HG02852 (cell line): Measurements from ENCODE around the gene MCTP2.

Experiments used
- ATAC-seq: cut with Tn5 transposase; IDR thresholded peaks from one replicate; pipeline ENCODE4 v1.9.1; 2021; ENCODE audit warnings: mild to moderate bottlenecking, moderate library complexity; ENCODE audit not compliant: unreplicated experiment

MCTP2 gene, protein sequence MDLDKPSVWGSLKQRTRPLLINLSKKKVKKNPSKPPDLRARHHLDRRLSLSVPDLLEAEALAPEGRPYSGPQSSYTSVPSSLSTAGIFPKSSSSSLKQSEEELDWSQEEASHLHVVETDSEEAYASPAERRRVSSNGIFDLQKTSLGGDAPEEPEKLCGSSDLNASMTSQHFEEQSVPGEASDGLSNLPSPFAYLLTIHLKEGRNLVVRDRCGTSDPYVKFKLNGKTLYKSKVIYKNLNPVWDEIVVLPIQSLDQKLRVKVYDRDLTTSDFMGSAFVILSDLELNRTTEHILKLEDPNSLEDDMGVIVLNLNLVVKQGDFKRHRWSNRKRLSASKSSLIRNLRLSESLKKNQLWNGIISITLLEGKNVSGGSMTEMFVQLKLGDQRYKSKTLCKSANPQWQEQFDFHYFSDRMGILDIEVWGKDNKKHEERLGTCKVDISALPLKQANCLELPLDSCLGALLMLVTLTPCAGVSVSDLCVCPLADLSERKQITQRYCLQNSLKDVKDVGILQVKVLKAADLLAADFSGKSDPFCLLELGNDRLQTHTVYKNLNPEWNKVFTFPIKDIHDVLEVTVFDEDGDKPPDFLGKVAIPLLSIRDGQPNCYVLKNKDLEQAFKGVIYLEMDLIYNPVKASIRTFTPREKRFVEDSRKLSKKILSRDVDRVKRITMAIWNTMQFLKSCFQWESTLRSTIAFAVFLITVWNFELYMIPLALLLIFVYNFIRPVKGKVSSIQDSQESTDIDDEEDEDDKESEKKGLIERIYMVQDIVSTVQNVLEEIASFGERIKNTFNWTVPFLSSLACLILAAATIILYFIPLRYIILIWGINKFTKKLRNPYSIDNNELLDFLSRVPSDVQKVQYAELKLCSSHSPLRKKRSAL

DNA sequence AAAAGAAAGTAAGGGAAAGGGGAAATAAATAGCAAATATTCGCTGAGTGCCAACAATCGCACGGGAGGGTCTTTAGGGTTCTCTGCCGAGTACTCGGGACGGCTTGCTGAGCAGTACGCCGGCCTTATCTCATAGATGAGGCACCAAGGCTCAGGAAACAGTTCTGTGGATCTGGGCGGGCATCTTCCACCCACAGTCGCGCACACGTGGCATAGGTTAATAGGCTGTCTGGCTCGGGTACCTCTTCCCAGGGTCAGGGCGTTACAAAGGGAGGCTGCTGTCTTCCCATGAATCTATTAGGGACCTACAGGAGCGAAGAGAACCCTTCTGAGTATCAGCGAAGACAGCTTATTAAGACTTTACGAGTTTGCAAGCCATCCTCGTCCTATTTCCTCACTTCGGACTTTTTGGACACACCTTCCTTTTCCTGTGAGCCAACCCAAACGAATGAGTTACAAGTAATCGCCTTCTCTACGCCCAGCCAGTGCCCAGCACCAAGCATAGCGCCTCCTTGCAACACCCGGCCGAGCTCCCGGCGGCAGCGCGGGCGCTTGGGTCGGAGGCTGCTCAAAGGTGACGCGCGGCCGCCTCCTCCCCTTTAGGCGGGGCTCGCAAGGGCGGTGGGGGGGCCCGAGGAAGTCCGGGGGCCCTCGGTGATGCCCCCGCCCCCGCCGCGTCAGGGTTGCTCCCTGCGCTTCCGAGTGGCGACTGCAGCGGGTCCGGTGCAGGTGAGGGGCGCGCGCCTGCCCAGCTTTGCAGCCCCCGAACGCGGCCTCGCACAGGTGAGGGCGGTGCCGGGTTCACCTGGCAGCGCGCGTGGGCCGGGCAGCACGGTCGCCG, at the start of gene MCTP2:
Gene MCTP2, plus strand, starts transcription at position 679 of the 840 bp plus-strand sequence. CDS start 66,705 bp downstream, outside the sequence.
- ATAC-seq: peak; percentile 44

DNA sequence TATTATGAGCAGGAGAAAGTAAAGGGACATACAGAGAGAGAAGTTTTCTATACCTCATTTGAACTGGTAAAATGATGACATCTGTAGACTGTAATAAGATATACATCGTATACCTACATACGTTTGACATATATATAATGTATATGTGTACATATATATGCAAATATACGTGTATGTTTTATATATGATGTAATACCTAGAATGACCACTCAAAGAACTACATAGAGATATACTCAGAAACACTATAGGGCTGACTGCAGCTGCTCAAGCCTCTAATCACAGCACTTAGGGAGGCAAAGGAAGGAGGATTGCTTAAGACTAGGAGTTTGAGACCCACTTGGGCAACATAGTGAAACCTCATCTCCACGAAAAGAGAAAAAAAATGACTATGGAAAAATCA, 48.5 kb upstream of the MCTP2 start:
- no peak for ATAC-seq

DNA sequence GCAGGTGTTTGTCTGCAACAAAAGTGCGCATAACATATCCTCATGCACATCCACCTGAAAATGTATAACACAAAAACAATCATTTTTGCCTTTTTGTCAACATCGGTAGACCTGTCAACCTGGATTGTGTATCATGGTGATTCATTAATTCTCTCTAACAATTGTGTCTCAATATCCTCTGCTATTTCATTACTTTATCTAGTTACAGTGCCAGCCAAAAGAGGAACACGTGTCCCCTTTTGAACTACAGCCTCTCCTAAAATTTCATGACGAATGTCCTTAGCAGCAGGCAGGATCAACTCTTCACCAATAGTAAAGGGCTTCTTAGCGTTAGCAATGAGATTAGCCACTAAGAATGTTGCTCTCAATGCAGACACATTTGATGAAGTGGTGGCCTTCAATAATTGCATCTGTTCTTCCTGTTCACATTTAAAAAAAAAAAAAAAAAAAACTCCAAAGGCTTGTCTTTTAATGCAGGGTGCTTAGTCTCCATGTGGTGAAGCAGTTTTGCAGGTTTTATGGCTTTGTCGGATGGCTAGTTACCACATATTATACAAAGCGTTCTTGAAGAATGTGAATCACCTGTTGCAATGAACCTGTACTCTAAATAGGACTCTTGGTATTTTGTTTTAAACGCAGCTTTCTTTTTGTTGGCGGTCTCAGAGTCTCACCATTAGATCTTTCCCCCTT, 45.7 kb upstream of the MCTP2 start:
- no peak for ATAC-seq

DNA sequence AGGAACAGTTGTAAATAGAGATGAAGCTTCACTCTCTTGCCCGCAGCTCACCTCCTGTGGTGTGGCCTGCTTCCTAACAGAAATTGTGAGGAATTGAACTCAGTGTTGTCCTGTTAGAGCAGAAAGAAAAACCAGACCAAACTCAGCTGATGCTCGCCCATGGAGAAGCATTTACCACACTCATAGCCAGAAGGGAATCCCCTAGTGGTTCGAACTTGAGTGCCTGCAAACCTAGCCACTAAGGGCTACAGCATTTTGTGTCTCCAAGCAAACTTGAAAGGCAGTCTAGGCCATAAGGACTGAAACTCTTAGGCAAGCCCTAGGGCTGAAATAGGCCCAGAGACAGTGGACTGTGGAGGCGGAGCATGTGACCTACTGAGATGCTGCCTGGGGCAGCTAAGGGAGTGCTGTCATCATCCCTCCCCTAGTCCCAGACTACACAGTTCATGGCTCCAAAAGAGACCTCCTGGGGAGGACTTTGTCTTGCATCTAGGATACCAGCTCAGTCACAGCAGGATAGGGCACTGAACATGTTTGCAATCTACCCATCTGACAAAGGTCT, 44.5 kb upstream of the MCTP2 start:
- no peak for ATAC-seq

DNA sequence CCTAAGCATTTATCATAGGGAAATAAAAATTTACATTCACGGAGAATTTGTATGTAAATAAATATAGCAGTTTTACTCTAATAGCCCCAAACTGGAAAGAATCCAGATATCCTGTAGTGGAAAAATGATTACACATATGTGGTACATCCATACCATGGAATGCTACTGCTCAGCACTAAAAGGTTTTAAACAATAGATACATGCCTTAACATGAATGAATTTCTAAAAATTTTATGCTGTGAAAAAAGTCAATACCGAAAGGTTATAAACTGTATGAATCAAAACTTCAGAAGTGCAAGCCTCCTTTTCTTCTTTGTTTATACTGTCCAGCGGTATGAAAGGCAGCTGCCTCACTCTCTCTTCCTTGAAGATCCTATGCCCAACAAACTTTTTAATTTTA, 37.5 kb upstream of the MCTP2 start:
- ATAC-seq: no peak

DNA sequence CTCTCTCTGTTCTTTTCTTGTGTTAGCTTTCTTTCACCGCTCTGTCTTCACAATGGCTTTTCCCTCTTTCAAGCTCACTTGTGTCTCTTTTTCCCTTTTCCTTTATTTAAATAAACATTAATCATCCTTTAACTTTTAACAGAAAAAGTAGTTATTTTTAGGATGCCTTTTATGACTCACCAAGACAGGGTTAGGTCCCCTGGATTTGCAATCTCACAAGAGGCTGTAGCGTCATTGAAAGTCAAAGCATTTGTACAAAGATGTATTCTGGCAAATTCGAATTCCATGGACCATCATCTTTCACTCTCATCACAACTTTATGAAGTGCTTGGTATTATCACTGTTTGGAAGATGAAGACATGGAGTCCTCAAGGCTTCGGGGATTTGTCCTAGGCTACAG, 34.8 kb upstream of the MCTP2 start:
- ATAC-seq: no peak

DNA sequence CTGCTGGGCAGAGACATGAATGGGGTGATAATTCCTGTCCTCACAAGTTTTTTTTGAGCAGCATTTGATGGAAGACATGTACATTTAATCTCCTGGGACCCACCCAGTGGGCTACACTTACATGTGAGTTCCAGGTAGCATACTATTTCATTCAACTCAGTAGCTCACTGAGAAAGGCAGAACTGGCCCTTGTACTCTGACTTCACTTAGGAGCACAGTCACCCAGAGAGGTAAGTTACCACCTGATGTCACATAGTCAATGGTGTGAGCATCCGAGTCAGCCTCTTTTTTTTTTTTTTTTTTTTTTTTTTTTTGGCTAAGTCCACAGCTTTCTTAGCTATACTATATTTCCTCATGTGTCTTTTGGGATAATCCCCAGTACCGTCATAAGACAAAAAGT, 32.7 kb upstream of the MCTP2 start:
- no peak for ATAC-seq

DNA sequence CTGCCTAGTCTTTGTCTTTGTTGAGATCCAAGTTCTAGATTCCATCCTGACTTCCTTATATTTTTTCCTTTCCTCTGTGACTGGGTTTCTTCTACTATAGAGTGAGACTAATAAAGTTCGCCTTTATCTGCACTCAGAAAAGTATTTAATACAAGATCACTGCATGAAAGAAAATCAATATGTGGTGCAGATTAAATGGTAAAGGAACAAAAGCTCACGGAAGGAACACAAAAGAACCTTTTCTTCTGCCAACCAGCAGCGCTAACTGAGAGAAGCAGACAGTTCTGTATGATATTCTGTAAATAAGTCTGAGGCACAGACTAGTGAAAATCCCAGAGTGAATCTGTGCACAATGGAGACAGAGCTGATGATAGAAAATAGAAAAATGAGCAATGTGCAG, 31.6 kb upstream of the MCTP2 start:
- ATAC-seq: no peak

DNA sequence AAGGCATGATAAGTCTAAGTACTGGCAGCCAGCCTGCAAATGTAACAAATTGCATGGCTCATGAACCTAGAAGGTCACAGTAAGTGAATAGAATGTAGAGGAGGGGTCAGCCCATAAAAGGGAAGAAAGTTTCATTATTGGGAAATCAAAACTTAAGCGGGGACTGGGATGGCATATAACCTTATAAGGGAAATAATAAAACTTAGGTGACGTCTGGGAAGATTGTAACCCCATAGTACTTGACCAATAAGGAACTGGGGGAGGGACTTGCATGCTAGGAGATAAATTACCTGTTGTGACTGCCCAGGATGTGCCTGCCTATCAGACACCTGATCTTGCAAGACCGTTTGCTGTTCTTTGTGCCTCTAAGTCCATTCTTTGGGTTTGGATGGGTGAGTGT, 28.1 kb upstream of the MCTP2 start:
- ATAC-seq: no peak

DNA sequence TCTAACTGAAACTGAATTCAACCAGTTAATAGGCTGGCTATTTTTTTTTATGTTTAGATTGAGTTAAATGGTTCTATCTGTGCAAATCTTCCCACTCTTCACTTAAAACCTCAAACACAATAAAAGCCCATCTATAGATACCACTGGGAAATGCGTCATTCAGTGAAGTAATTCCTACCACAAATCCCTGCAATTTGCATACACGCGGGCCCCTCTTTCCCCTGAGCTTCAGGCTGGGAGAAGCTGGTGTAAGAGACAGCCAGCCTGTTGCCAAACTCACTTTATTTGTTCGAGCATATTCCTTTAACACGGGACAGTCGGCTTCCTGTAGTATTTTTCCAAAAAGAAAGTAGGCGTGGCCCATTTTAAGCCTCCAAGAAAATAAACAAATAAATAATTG, 26.0 kb upstream of the MCTP2 start:
- no peak for ATAC-seq

DNA sequence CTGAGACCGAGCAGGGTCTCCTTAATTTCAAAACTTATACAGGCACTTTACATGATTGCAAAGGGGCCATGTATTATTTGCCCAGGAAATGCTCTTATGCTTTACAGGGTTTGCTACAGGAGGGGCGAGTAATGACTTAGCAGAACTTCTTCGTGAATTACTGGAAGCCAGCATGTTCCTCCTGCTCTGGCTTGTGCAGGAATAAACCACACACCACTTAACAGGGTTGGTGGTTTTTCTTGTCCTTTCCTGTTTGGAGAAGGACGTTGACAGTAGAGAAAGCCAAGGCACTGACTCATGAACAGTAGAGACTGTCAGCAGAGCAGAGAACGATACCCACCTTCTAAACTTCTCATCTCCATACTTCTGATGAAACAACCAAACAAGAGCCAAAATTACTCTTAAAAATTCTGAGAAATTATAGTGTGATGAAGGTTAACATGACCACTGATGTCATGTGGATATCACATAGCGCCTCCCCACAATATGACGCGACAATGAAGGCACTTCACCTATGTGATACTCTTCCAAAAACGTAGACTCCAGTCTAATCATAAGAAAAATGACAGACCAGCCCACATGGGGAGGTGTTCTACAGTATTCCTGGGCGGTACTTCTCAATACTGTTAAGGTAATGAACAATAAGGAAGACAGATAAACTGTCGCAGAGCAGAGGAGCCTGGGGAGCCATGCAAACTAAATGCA, 24.7 kb upstream of the MCTP2 start:
- ATAC-seq: no peak

DNA sequence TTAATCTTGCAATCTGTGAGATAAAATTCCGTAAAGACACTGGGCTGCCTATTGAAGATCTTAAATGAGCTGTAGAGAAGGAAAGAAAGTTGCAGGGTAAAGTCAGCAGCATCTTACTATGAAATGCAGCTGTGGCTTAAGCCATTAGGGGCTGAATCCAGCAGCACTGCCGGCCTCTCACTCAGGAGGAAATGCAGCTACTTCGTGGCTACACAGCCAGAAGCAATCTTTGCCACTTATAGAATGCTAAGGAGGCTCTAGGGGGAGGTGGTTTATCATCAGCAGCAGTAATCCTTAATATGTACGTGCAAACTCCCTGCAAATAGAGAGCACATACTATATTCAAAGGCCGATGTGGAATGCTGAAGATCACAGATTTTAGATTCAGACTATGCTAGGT, 19.1 kb upstream of the MCTP2 start:
- ATAC-seq: no peak

DNA sequence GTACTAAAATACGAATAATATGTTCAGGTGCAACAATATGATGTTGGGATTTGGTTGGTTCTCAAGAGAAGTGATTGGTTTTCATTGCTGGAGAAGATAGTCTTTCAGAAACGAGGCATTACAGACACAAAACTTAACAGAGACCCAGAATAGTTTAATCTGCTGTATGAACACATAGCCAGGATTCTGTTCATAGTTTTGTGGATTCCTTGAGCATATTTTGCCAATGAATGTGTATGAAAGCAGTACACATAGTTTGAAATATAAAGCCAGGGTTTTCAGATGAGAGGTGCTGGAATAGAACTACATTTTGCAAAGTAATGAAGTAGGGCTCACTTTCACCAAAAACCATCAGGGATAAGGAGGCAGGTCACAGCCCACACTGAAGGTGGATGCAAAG, 5.7 kb upstream of the MCTP2 start:
- ATAC-seq: no peak

DNA sequence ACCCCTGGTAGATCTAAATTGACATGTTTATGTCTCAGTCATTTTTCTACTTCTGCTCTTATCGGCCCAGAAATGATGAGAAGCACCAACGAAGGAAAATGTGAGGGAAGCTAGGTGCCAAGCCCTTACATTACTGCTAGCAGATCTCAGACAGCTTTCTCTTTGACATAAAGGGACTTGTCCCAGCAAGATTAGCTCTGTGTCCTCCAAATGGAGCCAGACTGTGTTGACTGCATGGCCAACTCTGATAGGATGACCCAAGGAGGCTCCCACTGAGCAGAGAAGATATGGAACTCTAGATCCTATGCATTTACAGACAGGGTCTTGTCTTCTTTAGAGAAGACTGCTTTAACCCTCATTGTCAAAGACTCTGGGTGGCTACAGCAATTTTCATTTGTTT, 2.8 kb upstream of the MCTP2 start:
- no peak for ATAC-seq

DNA sequence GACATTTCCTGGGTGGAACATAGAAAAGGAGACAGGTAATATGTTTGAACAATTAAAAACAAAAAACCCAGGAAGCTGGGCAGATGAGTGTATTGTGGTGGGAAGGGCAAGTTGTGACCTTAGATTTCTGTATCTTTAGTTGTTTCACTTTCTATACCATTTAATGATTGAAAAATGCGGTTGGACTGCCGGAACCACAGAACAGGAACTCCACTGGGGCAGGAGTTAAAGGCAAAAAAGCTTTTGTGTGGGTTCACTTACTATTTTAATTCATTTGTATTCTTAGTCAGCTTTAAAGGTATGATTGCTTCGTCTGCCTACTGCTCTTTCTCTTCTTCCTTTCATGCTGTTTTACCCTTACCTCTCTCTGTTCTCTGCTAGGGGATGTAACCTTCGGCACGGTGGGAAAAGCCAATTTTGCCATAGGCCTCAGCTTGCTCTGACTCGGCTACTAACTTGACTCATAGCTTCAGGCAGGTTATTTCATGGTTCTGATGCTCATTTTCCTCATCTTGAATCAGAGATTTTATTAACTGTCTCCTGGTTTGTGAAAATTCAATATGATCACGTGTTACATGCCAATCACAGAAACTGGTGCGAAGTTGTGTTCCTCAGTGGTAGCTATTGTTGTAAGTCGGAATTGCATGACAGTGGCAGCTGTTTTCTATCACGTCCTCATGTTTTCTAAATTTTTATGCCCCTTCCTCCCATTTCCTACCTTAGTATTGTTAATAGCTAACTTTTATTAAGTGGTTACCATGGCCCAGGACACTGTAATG, 1.6 kb upstream of the MCTP2 start:
- peak; percentile 74 for ATAC-seq

DNA sequence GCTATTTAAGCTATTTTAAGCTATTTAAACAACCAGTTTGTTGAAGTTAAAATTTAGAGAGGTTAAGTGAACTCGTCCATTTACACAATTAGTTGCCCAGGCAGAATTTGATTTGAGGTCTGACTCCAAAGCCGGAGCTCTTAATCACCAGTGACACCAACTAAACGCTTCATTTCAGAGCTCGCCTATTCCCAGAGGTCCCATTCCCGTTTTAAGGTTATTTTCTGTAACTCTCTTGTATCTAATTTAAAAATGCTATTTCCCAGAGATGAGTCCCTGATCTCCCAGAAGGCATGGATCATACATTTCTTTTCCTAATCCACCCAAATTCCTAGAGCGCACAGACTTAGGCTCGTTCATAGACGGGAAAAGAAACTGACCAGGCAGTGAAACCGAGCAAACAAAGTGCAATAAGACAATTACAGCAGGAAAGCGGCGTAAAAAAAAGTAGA, 904 bp upstream of the MCTP2 start:
- ATAC-seq: no peak

DNA sequence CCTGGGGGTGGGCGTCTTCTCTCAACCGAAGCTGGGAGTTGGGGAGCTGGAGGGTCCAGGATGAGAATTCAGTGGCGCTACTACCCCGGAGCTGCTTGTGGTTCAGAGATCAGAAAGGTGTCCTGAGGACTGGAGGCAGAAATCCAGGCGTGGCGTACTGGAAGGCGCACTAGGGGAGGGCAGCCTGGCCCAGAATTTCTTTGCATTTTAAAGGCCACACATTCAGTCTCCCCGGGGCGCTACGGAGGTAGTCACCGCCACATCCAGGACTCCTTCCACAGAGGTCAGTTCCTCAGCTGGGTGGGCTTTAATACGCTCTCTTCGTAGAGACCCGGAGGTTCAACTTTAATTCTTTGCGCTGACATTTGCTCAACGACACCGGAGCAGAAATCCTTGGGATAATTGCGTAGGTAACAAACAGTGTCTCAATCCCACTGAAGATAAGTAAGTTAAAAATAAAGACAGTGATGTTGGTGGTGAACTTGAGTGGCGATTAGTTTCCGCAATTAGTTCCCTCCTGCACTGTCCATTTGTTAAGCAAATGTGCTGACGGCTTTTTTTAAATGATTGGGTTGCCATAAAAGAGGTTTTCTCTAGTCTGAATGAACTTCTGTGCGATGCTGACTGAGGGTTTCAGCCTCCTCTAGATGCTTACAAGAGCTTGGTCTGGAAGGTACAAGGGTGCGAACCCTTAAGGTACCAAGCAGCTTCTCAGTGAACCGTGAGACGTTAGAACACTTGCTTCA, 535 bp downstream of the MCTP2 start:
- peak; percentile 13 for ATAC-seq

DNA sequence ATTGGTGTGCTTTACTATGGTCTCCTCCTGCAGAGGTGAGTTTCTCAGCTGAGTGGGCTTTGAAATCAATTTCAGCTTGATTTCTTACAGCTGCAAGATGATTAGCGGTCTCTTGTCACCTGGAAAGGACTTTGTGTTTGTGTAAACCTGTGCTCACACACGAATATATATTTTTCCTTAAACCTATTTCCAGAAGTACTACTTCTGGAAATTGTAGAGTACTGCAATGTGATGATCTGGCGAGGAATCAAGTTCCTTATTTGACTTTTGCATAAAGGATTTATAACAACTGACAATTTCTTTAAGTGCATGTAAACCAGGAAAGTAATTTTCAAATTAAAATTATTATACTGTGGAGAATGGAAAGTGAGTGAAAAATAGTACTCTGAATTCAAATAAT, 2.1 kb downstream of the MCTP2 start:
- ATAC-seq: no peak
